HG03060 (cell line): Measurements from ENCODE around the gene DLG1.

ENCODE experiments used
- ATAC-seq: cut with Tn5 transposase; IDR thresholded peaks from one replicate; pipeline ENCODE4 v1.9.1; 2021; ENCODE audit warnings: low read depth, moderate number of reproducible peaks; ENCODE audit not compliant: unreplicated experiment

The DLG1 gene

DNA sequence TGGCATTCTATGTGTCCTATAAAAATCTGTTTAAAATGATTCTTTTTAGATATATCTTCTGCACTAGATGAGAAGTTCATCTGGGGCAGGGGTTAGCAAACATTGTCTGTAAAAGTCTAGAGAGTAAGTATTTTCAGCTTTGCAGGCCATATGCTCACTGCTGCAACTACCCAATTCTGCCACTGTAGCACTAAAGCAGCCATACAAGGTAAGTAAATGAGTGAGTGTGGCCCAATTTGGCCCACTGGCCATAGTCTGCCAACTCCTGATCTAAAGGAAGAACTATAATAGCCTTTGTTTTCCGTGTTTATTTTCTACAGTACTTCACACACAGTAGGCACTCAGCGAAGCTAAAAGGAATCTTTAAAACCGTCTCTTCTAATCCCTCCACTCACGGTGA lies 42.3 kb downstream of the DLG1 start:
- ATAC-seq = no peak

DNA sequence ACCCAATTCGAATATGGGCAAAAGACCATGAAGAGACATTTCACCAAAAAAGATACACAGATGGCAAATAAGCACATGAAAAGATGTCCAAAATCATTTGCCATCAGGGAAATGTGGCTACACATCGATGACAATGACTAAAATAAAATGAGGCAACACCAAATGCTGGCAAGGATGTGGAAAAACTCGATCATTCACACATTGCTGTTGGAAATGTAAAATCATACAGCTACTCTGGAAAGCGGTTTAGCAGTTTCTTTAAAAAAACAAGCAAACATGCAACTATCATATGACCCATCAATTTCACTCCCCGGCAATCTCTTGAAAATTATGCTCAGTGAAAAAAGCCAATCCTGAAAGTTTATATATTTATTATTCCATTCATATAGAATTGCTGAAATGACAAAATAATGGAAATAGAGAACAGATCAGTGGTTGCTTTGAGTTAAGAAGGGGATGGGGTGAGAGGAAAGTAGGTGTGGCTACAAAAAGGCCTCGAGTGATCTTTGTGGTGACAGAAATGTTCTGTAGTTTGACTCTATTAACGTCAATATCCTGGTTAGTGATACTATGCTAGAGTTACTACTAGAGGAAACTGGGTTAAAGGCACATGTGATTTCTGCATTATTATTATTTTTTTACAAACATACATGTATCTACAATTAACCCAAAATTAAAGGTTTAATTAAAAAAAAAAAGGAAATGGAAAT lies 45.0 kb downstream of the DLG1 start:
- no peak for ATAC-seq

DNA sequence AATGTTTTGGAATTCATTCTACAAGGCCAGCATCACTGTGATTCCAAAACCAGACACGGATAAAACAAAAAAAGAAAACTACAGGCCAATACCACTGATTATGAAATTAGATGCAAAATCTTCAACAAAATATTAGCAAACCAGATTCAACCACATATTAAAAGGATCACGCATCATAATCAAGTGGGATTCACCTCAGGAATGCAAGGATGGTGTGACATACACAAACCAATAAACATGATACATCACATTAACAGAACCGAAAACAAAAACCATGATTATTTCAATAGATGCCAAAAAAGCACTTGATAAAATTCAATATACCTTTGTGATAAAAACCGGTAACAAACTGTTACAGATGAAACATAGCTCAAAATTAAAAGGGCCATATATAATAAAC lies 48.9 kb downstream of the DLG1 start:
- ATAC-seq = no peak

DNA sequence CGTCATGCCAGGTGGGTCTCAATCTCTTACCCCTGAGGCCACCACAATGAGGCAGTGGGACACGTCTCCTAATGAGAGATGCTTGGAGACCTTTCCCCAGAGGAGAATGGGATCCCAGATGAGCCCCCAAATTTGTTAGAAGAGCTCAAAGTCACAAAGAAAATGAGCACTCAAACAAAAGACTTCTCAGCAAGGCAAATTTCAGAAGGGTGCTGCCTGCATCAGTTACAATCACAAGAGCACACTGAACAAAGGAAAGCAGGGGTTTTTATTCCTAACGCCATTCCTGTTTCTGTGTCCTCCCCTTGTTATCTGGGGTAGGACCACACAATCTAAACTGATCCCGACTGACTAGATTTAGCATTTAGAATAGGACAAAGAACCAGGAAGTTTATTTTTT lies 50.1 kb downstream of the DLG1 start:
- ATAC-seq = no peak

DNA sequence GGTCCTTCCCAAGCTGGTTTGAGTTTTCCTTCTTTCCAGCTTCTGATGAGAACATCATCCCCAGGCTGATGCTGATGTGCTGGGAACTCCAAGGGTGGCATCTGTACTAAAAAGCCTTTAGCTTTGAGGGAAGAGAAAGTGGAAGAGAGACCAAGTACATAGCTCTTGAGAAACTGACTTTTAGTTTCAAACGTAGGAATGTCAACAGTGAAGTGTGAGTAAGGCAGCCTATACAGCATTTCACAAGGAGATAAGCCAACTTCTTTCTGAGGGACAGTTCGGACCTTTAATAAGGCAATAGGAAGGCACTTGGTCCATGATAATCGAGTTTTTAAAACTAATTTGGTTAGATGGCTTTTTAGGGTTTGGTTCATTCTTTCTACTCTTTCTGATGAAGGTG lies 53.7 kb downstream of the DLG1 start:
- no peak for ATAC-seq

DNA sequence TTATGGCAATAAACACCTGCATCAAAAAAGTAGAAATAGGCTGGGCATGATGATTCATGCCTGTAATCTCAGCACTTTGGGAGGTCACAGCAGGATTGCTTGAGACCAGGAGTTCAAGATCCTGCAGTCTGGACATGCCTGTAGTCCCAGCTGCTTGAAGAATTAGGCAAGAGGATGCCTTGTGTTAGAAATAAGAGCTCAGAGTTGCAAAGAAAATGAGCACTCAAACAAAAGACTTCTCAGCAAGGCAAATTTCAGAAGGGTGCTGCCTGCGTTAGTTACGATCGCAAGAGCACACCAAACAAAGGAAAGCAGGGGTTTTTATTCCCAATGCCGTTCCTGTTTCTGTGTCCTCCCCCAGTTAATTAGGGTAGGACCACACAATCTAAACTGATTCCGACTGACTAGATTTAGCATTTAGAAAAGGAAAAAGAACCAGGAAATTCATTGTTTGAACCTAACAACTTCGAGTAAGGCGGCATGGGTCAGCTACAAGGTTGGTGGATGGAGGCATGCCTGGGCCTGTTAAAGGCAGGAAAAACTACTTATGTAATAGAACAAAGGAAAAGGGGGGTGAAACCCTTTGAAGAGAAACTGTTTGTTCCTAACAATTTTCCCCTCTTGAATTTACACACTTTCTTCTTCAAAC lies 55.5 kb downstream of the DLG1 start:
- ATAC-seq = no peak

DNA sequence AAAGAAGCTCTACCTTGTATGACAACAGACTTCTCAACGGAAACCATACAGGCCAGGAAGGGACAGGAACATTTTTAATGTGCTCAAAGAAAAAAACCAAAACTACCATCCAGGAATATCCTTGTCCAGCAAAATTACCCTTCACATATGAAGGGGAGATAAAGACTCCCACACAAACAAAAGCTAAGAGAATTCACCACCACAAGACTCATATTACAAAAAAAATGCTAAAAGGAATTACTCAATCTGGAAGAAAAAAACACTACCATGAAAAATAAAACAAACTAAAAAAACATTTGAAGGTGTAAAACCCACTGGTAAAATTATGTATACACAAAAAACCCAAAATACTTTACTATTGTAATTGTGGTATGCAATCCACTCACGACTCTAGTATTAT lies 57.2 kb downstream of the DLG1 start:
- ATAC-seq = no peak

DNA sequence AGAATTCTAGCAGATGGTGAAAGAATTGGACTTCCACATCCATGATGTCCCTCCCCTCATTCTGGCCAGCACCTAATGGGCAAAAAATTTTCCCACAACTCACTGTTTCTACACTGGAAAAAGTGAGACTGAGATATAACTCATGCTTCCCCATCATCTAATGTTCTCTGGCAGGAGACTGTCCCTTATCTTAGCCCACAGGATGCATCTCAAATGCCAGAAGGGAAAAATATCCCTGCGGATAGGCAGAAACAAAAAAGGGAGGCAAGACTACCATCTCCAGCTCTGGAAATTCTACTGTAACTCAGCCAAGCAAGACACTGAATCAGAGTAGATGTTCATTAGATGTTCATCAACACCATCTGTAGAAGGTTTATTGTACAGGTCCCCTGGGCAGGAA lies 58.6 kb downstream of the DLG1 start:
- ATAC-seq = no peak

DNA sequence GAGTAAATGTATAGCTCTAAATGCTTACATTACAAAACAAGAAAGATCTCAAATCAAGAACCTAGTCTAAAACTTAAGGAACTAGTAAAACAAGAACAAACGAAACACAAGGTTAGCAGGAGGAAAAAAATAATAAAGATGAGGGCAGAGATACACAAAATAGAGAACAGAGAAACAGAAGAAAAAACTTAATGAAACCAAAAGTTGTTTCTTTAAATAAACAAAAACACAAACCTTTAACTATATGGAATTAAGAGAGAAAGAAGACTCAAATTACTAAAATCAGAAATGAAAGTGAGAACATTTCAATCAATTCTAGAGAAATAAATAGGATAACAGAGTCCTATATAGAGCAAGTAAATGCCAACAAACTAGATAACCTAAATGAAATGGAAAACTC lies 59.6 kb downstream of the DLG1 start:
- no peak for ATAC-seq

DNA sequence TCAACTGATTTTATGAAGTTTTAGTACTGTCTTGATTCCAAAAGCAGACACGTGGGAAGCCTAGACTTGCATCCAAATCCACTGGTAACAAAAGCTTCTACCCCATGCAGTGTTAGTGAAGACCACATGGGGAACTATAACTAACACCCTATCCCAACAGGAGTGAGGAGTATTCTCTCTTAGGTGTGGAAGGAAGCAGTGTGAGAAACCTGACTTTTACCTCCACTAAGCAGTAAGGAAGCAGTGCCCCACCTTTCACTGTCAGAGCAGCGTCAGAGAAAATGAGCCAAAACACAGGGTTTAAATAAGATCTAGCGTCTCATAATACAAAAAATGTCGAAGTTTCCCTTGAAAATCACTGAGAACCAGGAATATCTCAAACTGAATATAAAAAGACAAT lies 60.5 kb downstream of the DLG1 start:
- no peak for ATAC-seq

DNA sequence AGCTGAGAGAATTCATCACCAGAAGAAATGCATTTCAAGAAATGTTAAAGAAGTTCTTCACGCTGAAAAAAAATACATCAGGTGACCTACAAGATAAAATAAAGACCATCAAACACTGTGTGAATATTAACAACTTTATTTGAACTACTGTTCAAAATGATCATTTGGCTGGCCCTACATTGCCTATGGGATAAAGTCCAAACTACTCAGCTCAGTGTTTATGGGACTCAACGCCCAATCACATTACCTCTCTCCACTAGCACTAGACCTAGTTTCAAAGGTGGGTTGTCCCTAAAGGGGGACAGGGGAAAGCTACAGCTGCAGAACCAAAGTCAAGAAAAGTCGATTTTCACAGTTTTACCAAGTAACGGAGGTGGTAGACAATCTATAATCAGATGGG lies 62.0 kb downstream of the DLG1 start:
- ATAC-seq = no peak

DNA sequence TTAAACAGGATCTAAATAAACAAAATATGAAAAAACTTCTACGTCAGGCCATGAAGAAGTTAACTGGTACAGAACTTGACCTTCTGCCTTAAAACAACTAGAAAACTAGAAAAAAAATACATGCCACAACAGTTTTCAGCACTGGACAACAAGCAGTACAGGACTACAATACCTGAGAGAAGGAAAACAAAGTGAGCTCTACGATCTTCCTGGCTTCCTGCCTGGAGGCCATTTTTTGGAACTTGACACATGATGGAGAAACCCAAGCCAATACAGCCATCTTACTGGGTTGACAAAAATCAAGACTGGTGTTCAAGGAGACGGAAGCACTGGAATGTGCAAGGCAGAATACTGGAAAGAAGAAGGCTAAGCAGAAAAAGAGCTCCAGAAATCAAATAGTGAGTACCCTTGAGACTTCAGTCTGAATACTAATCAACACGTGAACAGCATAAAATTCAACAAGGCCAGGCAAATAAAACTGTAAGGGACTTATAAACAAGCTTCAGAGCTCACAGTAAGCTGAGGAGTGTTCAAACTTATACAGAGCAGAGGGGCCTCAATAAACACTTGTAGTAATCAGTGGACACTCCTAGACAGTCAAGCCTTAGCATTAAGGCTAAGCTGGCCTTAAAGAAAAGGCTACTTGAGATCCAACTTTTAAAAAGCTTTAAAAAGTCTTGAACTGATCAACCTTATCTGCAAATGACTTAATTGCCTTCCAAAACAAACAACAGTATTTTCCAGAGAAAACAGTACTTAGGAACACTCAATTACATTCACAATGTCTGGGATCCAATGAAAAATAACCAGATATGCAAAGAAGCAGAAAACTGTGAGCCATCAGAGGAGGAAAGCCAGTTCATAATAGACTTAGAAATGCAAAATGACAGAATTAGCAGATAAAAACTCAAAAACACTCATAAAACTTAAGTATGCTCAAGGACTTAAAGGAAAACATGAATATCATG lies 63.2 kb downstream of the DLG1 start:
- no peak for ATAC-seq

DNA sequence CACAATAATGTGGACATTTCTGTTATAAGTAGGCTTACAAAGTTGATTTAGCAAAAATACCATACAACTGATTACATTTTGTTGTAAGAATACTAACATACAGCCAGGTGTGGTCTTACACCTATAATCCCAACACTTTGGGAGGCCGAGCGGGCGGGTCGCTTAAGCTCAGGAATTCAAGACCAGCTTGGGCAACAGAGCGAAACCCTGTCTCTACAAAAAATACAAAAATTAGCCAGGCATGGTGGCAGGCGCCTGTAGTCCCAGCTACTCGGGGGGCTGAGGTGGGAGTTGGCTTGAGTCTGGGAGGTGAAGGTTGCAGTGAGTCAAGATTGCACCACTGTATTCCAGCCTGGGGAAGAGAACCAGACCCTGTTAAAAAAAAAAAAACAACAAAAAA lies 67.1 kb downstream of the DLG1 start:
- ATAC-seq = no peak

DNA sequence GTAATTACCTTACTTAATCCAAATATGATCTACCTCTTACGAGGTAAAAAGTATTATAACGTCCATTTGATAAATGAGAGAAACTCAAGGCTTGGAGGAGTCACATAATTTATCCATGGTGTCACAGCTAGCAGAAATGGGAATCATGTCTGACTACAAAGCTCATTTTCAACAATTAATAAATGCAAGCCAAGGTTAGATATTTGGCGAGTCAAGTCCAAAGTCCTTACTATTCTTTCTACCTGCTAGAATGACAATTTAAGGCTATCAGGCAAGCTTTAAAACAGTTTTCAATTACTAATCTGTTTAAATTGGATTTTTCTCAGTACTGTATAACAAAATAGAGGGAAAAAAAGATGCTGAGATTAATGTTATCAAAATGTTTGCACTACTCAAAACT lies 68.6 kb downstream of the DLG1 start:
- no peak for ATAC-seq

DNA sequence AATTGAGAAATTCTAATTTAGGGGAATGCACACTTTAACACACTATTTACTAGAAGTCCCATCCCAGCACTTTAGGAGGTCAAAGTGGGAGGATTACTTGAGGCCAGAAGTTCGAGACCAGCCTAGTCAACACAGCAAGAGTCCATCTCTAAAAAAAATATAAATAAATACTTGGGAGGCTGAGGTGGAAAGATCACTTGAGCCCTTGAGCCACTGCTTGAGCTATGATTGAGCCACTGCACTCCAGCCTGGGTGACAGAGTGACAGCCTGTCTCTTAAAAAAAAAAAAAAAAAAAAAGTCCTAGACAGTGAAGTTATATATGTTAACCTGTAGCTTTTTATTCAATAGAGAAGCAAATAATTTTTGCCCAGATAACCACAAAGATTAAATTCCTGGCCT lies 69.2 kb downstream of the DLG1 start:
- no peak for ATAC-seq

DNA sequence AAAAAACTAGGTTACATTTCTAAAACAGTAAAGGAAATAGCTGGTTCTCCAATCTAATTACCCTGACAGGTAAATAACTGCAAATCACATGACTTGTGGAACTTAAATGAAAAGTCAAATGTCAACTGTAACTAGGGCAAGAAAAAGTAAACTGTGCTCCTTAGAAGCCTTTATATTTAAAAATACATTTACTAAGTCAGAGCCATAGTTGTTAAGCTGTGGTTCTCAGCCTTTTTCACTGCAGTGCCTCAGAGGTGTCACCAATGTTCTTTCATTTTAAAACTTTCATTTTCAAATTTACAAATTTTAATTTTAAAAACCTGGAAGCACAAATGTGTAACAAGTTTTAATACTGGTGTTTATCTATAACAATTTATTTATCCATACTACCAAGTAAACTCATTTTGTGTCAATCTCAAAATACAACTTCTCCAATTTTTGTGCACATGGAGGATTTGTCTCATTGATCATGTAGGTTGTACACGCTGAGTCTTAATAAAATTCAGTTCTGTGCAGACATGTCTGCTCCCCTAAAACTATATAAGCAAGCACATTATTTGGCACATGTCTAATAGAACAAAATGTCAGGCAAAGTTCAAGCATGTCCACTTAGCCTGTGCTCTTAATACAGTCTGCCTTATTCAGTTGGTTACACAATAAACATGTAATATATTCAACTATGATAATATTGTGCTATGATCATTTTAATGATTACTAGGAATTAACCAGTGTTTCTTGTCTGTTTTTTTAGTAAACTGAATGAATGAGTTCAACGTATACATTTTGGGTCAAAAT lies 70.4 kb downstream of the DLG1 start:
- no peak for ATAC-seq

DNA sequence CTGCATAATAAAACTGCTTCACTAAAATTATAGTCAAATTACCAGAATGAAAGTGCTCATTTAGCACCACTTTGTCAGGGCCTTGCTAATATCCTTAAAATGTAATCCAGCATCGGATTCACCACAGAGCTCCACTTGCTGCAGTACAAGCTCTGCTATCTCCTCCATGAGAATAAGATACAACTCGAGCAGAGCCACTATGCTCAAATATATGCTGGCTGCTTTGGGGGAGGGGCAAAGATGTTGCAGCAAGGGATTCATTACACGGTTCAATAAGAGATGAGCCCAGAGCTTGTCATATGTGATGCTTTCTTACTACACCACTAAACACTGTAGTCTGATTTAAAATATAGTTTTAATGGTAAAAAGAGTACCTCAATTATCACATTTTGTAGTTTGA lies 72.2 kb downstream of the DLG1 start:
- ATAC-seq = no peak

DNA sequence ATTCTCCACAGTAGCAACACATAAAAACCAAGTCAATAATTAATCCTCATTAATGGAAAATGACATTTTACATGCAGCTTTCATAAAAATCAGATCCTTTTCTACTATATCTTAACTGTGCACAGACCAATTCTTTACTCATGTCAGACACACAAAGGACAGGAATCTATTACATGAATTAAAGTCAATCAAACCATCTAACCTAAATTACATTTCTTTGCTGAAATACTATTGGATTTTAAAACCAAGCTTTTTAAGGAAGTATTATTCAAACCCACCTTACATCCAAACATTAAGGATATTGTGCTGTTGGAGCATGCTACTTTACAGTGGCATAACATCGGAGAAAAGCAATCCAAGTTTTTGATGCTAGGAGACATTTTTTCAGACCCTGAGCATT lies 72.8 kb downstream of the DLG1 start:
- ATAC-seq = no peak

DNA sequence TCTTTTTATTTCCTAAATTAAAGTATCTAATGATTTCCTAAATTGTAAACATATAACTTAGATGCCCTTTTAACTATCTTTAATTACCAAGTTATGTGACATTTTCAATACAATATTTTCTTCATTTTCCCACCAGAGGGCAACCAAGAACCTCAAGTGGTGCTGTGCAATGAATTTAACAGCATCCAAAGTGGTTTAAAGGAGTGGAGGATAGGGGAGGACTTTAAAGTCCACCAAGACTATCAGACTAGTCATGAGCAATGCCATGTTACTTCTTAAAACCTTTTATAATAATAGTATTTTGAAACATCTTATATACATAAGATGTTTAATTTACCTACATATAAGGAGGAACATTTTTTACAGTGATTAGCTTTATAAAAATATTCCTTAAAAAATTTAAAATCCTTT lies 74.4 kb downstream of the DLG1 start:
- no peak for ATAC-seq

DNA sequence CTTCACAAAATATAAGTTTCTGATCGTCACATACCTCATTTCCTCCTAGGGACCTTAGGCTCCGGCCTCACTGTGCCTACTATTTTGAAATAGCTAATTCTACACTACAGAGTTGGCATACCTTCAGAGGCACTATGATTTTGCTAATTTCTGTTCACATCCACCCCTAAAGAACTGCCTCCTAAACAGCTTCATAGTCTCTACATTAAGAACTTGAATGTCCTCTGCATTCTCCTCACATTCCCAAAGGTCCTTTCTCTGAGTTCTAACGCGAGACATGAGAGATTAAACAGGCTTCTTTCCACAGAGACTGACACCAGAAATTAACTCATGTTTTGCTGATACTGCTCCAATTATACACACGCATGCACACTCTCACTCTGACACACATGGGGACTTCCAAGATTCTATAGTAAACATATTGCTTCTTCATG lies 75.5 kb downstream of the DLG1 start:
- ATAC-seq = no peak

DNA sequence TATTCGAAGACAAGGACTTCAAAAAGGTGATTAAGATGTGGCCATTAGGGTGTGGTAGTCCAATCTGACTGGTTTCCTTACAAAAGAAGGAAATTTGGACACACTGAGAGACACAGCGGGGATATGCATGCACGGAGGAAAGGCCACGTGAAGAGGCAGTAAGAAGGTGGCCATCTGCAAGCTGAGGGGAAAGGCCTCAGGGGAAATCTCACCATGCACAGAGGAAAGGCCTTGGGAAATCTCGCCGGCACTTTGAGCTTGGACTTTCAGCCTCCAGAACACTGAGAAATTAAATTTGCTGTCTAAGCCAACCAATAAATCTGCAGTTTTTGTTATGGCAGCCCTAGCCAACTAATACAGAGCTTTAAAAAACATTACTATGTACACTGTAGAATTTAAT lies 78.8 kb downstream of the DLG1 start:
- ATAC-seq = no peak
